Epithelial cell of esophagus (primary cell): ENCODE results near the gene KLHDC4.

Source experiments
- DNase-seq: peaks from one replicate; pipeline ENCODE4 v3.0.0; 2010; ENCODE audit warnings: low read depth
- H3K4me3 ChIP-seq: 2 replicates; pipeline ENCODE4 v1.5.1; 2011; ENCODE audit warnings: mild to moderate bottlenecking, low read length, control low read depth
- CTCF ChIP-seq: IDR thresholded peaks from 2 replicates; pipeline ENCODE4 v1.5.1; 2011; ENCODE audit warnings: low read depth, mild to moderate bottlenecking, low read length, control low read depth, inconsistent platforms; ENCODE audit not compliant: insufficient read depth; ENCODE audit errors: missing control alignments

Gene KLHDC4

GRCh38 chr16:87671715-87672270, 94.0 kb downstream of the KLHDC4 start:
- DNase-seq = no peak
- no peak overlapping the region for H3K4me3 ChIP-seq
- no peak for TF ChIP-seq CTCF

GRCh38 chr16:87671221-87671620, 94.6 kb downstream of the KLHDC4 start:
- DNase-seq = no peak
- no peak for TF ChIP-seq CTCF
- H3K4me3 ChIP-seq = no peak overlapping the region

- no peak for DNase-seq
- TF ChIP-seq CTCF = no peak
- no peak overlapping the region for H3K4me3 ChIP-seq
Observed at GRCh38 chr16:87669672-87670071, 96.1 kb downstream of the KLHDC4 start.

GRCh38 chr16:87667946-87668345, 97.8 kb downstream of the KLHDC4 start:
- TF ChIP-seq CTCF = no peak
- no peak overlapping the region for H3K4me3 ChIP-seq
- no peak for DNase-seq

GRCh38 chr16:87667443-87667842, 98.3 kb downstream of the KLHDC4 start:
- no peak for DNase-seq
- H3K4me3 ChIP-seq = no peak overlapping the region
- TF ChIP-seq CTCF = no peak

- no peak for TF ChIP-seq CTCF
- H3K4me3 ChIP-seq = no peak overlapping the region
- no peak for DNase-seq
Observed at GRCh38 chr16:87666919-87667318, 98.9 kb downstream of the KLHDC4 start.

GRCh38 chr16:87665193-87665592, 100.6 kb downstream of the KLHDC4 start:
- no peak for TF ChIP-seq CTCF
- no peak for DNase-seq
- H3K4me3 ChIP-seq = no peak overlapping the region
